Measurements from ENCODE around the gene TNFRSF9. TPM values are rescaled to one million over a fixed set of nuclear protein-coding genes. Genes with fewer than 3 reads are reported as not detected.

Gene TNFRSF9
- total and polyA plus RNA-seq, 9 of the 15 experiments (the other 6 are each of a cell fraction or from before 2014, with no cell fraction given), result 0.04 to 0.29 (median 0.08) TPM; not detected in 1

DNA sequence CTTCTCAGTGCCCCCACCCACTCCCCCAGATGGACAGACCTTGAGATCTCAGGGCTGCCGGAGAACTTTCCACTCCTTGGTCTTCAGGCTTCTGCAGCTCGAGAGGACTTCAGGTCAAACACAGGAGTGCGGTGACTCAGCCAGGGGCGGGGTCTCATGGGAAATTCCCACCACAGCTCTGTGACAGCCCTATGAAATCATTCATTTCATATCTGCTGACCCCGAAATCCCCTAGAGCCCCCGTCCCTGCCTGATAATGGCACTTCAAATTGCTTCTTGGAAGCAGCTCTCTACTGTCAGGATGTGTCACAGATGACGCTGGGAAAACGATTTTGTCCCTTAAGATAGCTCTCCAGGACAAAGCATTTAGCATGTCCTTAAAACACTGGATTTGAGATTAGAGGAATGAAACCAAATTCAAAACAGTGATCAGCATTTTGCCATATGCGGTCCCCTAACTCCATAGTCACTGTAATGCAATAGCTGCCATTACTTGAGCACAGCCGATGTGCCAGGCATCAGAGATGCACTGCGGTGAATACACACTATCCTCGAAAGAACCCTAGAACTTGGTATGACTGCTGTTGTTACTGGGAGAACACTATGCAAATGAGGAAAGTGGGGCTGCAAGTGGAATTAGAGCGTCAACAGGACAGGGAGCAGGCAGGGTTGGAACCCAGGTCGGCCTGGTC lies at the start of gene TNFRSF9 (continued):
- TF ChIP-seq E2F5 (CRISPR knock-in tag; IDR thresholded peaks at IDR 0.05) (no peak), MEF2D (tag; conservative IDR thresholded peaks at IDR 0.05; ENCODE audit: low read depth) (no peak), TFE3 (CRISPR knock-in tag; IDR thresholded peaks at IDR 0.05) (no peak), PYGO2 (tag; IDR thresholded peaks at IDR 0.05) (no peak), TFAM (CRISPR knock-in tag; conservative IDR thresholded peaks at IDR 0.05) (no peak), ZNF217 (CRISPR knock-in tag; IDR thresholded peaks at IDR 0.05) (no peak), POU5F1 (IDR thresholded peaks at IDR 0.05; ENCODE audit: borderline replicate concordance, low read depth, low read length, partially characterized antibody) (no peak), AFF1 (IDR thresholded peaks at IDR 0.05; ENCODE audit: low read depth in 1 of 2, partially characterized antibody in 2 of 2) (no peak), PCBP2 (IDR thresholded peaks at IDR 0.05; ENCODE audit: low read depth, low read length, poor library complexity, severe bottlenecking) (no peak), ZNF133 (CRISPR knock-in tag; IDR thresholded peaks at IDR 0.05) (no peak), PRDM10 (IDR thresholded peaks at IDR 0.05; ENCODE audit: partially characterized antibody) (no peak), C11orf30 (IDR thresholded peaks at IDR 0.05; ENCODE audit: low read depth) (no peak), ESRRB (CRISPR knock-in tag; IDR thresholded peaks at IDR 0.05; ENCODE audit: borderline replicate concordance) (no peak)
- TF ChIP-seq, protein P1, sequence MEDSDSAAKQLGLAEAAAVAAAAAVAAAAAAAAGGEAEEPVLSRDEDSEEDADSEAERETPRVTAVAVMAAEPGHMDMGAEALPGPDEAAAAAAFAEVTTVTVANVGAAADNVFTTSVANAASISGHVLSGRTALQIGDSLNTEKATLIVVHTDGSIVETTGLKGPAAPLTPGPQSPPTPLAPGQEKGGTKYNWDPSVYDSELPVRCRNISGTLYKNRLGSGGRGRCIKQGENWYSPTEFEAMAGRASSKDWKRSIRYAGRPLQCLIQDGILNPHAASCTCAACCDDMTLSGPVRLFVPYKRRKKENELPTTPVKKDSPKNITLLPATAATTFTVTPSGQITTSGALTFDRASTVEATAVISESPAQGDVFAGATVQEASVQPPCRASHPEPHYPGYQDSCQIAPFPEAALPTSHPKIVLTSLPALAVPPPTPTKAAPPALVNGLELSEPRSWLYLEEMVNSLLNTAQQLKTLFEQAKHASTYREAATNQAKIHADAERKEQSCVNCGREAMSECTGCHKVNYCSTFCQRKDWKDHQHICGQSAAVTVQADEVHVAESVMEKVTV (CRISPR knock-in tag; IDR thresholded peaks at IDR 0.05), result no peak

Measured in K562 (cell line).